ENCODE results near the gene NOL4L.

GRCh38 chr20:32585586-32586127 lies 524 bp upstream of the NOL4L start:
- TF ChIP-seq CTCF (IDR thresholded peaks at IDR 0.05) (no peak), POLR2A (IDR thresholded peaks at IDR 0.05) (no peak)
